OCI-LY7 (cell line): ENCODE results near the gene SPIN2A.

ENCODE experiments used
- EZH2phosphoT487 ChIP-seq: fragments of 200-600 bp; sonication (generic); IDR thresholded peaks from 2 replicates; pipeline ENCODE4 v1.6.1; 2018; ENCODE audit warnings: low read depth, borderline replicate concordance, mild to moderate bottlenecking, mixed run types, antibody characterized with exemption, low read length, moderate library complexity, mixed read lengths
- TF ChIP-seq, protein P1 (sequence below): fragments of 200-600 bp; sonication (generic); conservative IDR thresholded peaks from 2 replicates; pipeline ENCODE4 v1.5.1; 2014; ENCODE audit warnings: mild to moderate bottlenecking, antibody characterized with exemption, low read length, moderate library complexity, mixed read lengths

- TF ChIP-seq, protein P1, sequence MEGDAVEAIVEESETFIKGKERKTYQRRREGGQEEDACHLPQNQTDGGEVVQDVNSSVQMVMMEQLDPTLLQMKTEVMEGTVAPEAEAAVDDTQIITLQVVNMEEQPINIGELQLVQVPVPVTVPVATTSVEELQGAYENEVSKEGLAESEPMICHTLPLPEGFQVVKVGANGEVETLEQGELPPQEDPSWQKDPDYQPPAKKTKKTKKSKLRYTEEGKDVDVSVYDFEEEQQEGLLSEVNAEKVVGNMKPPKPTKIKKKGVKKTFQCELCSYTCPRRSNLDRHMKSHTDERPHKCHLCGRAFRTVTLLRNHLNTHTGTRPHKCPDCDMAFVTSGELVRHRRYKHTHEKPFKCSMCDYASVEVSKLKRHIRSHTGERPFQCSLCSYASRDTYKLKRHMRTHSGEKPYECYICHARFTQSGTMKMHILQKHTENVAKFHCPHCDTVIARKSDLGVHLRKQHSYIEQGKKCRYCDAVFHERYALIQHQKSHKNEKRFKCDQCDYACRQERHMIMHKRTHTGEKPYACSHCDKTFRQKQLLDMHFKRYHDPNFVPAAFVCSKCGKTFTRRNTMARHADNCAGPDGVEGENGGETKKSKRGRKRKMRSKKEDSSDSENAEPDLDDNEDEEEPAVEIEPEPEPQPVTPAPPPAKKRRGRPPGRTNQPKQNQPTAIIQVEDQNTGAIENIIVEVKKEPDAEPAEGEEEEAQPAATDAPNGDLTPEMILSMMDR = no peak
- no peak for TF ChIP-seq EZH2phosphoT487
Measured at GRCh38 chrX:57137501-57137900, 304 bp upstream of the SPIN2A start.
